HepG2 (cell line): ENCODE results near the gene ALK.

Experiments
- BATF2 ChIP-seq: sonication (generic); formaldehyde crosslinking; IDR thresholded peaks from 2 replicates; pipeline ENCODE4 v1.8.0; 2022; ENCODE audit warnings: mild to moderate bottlenecking, missing genetic modification reagents, moderate library complexity
- ETV6 ChIP-seq: sonication (generic); formaldehyde crosslinking; conservative IDR thresholded peaks from 2 replicates; pipeline ENCODE4 v1.4.0; 2020; ENCODE audit warnings: missing genetic modification reagents
- EZH2 ChIP-seq: conservative IDR thresholded peaks from 2 replicates; pipeline ENCODE4 v1.6.1; 2012; ENCODE audit warnings: mild to moderate bottlenecking, low read depth, low read length, moderate library complexity
- IKZF1 ChIP-seq: fragments of 450-650 bp; IDR thresholded peaks from 2 replicates; pipeline ENCODE4 v1.7.1; 2016
- KDM1A ChIP-seq: IDR thresholded peaks from 2 replicates; pipeline ENCODE4 v1.6.1; 2016; ENCODE audit warnings: missing compliant biosample characterization
- NONO ChIP-seq, 2 experiments: fragments of 450-650 bp in 1 of 2; sonication (generic) in 1 of 2; formaldehyde crosslinking in 1 of 2; IDR thresholded peaks in 1 of 2; conservative IDR thresholded peaks in 1 of 2; 2 replicates each; pipeline versions ENCODE4 v1.6.1 to v1.8.0; 2017 to 2022; ENCODE audit warnings: mild to moderate bottlenecking in 1 of 2, missing genetic modification reagents in 1 of 2, moderate library complexity in 1 of 2
- RFX5 ChIP-seq: IDR thresholded peaks from 2 replicates; pipeline ENCODE4 v1.6.1; 2011; ENCODE audit warnings: low read depth, low read length, improper control_type of control experiment
- ZNF496 ChIP-seq: sonication (generic); formaldehyde crosslinking; IDR thresholded peaks from 2 replicates; pipeline ENCODE4 v1.8.1; 2023; ENCODE audit warnings: mild to moderate bottlenecking, moderate library complexity, missing genetic modification reagents; ENCODE audit not compliant: insufficient replicate concordance
- ZNF512 ChIP-seq: sonication (generic); formaldehyde crosslinking; IDR thresholded peaks from 2 replicates; pipeline ENCODE4 v1.4.0; 2020; ENCODE audit warnings: mild to moderate bottlenecking, missing genetic modification reagents
- ZNF552 ChIP-seq: sonication (generic); formaldehyde crosslinking; IDR thresholded peaks from 2 replicates; pipeline ENCODE4 v1.9.0; 2022; ENCODE audit warnings: missing genetic modification reagents, mild to moderate bottlenecking, borderline replicate concordance
- ZSCAN5A ChIP-seq: sonication (generic); formaldehyde crosslinking; IDR thresholded peaks from 2 replicates; pipeline ENCODE4 v1.8.0; 2022; ENCODE audit warnings: mild to moderate bottlenecking, missing genetic modification reagents, borderline replicate concordance

GRCh38 chr2:29662861-29663260, 258.5 kb downstream of the ALK start:
- TF ChIP-seq ZNF552 (CRISPR knock-in tag) (no peak), ZSCAN5A (CRISPR knock-in tag) (no peak), KDM1A (CRISPR knock-in tag) (no peak), ZNF512 (no peak), RFX5 (no peak), ZNF496 (CRISPR knock-in tag) (no peak), EZH2 (no peak), IKZF1 (no peak), NONO (IDR thresholded peaks at IDR 0.05) (no peak), NONO (CRISPR knock-in tag; conservative IDR thresholded peaks at IDR 0.05) (no peak), ETV6 (CRISPR knock-in tag) (no peak), BATF2 (no peak)
